A549 (cell line): ENCODE data around the gene ADGRL3. TPM values are rescaled to one million over a fixed set of nuclear protein-coding genes. Genes with fewer than 3 reads are reported as not detected.

Experiments
- ATAC-seq, 2 experiments: fragments of 200-7000 bp in 1 of 2; fragments of >200 bp in 1 of 2; cut with Nextera tagmentation in 1 of 2; cut with Tn5 transposase in 1 of 2; 3 replicates each; pipeline versions ENCODE4 v1.8.0 to v1.9.1; 2018 to 2020; ENCODE audit warnings: mild to moderate bottlenecking in 1 of 2, moderate library complexity in 1 of 2
- CTCF ChIA-PET: fragments of 300-600 bp; sonication (Branson Sonifier 250); formaldehyde crosslinking; extraction: SDS; loops from one replicate; lab custom pipeline; 2021; ENCODE audit warnings: antibody characterized with exemption, inconsistent platforms; lab: Yijun Ruan, JAX
- POLR2A ChIA-PET: fragments of 350-600 bp; formaldehyde crosslinking; extraction: SDS; loops from one replicate; lab custom pipeline; 2021; ENCODE audit warnings: antibody characterized with exemption, inconsistent platforms; lab: Yijun Ruan, JAX
- DNase-seq, 2 experiments: peaks; one replicate each; pipeline versions ENCODE4 v3.0.0 to v3.0.0-alpha.2; 2011 to 2016; ENCODE audit warnings: low read depth in 1 of 2, low spot score in 1 of 2
- FAIRE-seq: peaks from 2 replicates; lab custom pipeline; 2011; peaks lifted over from hg19 to GRCh38; lab: Jason Lieb, UNC
- H3K27ac ChIP-seq, 2 experiments: fragments of >200 bp; sonication (Bioruptor Twin); formaldehyde crosslinking; 3 replicates each; pipeline ENCODE4 v1.5.1; 2016 to 2017
- H3K4me1 ChIP-seq: fragments of >200 bp; sonication (Bioruptor Twin); formaldehyde crosslinking; 3 replicates; pipeline ENCODE4 v1.6.1; 2016
- H3K4me2 ChIP-seq: fragments of >200 bp; sonication (Bioruptor Twin); formaldehyde crosslinking; 3 replicates; pipeline ENCODE4 v1.6.1; 2016
- H3K4me3 ChIP-seq: fragments of >200 bp; sonication (Bioruptor Twin); formaldehyde crosslinking; 3 replicates; pipeline ENCODE4 v1.5.1; 2016
- H3K9me3 ChIP-seq: fragments of >200 bp; sonication (Bioruptor Twin); formaldehyde crosslinking; 3 replicates; pipeline ENCODE4 v1.6.1; 2016
- BHLHE40 ChIP-seq: IDR thresholded peaks from 2 replicates; pipeline ENCODE4 v1.6.1; 2012; ENCODE audit warnings: low read depth, low read length, inconsistent platforms
- CEBPB ChIP-seq, 2 experiments: fragments of >200 bp in 1 of 2; sonication (Bioruptor Twin) in 1 of 2; formaldehyde crosslinking in 1 of 2; IDR thresholded peaks; 2 replicates each; pipeline ENCODE4 v1.6.1; 2012 to 2016
- EHMT2 ChIP-seq: fragments of 200-600 bp; sonication (generic); IDR thresholded peaks from 2 replicates; pipeline ENCODE4 v1.6.1; 2016; ENCODE audit warnings: antibody characterized with exemption, low read depth, mild to moderate bottlenecking, moderate library complexity
- ESRRA ChIP-seq: fragments of 150-350 bp; IDR thresholded peaks from 2 replicates; pipeline ENCODE4 v1.6.1; 2014; ENCODE audit warnings: mild to moderate bottlenecking, low read length, borderline replicate concordance
- FOSL2 ChIP-seq, 2 experiments: fragments of 450-650 bp in 1 of 2; fragments of >200 bp in 1 of 2; sonication (Bioruptor Twin) in 1 of 2; formaldehyde crosslinking; IDR thresholded peaks; 2 replicates each; pipeline versions ENCODE4 v1.5.0 to v1.6.1; 2016 to 2020; ENCODE audit warnings: mild to moderate bottlenecking in 1 of 2, moderate library complexity in 1 of 2
- HOXA7 ChIP-seq: fragments of 250-450 bp; sonication (Bioruptor Pico); IDR thresholded peaks from 2 replicates; pipeline ENCODE4 v1.5.0; 2020; ENCODE audit warnings: mild to moderate bottlenecking, moderate library complexity
- JUNB ChIP-seq: fragments of >200 bp; sonication (Bioruptor Twin); formaldehyde crosslinking; IDR thresholded peaks from 2 replicates; pipeline ENCODE4 v1.6.1; 2016
- KDM5A ChIP-seq: fragments of 200-600 bp; sonication (generic); IDR thresholded peaks from 2 replicates; pipeline ENCODE4 v1.6.1; 2016; ENCODE audit warnings: antibody characterized with exemption, mild to moderate bottlenecking
- MAFK ChIP-seq: fragments of 450-650 bp; IDR thresholded peaks from 2 replicates; pipeline ENCODE4 v1.6.1; 2014; ENCODE audit not compliant: partially characterized antibody
- MYC ChIP-seq: IDR thresholded peaks from 2 replicates; pipeline ENCODE4 v1.6.1; 2012; ENCODE audit warnings: mild to moderate bottlenecking, inconsistent platforms, low read length, improper control_type of control experiment, borderline replicate concordance
- NR3C1 ChIP-seq: fragments of >200 bp; sonication (Bioruptor Twin); formaldehyde crosslinking; IDR thresholded peaks from 3 replicates; pipeline ENCODE4 v1.6.1; 2017
- PBX3 ChIP-seq: IDR thresholded peaks from 2 replicates; pipeline ENCODE4 v1.6.1; 2012
- POLR2AphosphoS2 ChIP-seq: conservative IDR thresholded peaks from 2 replicates; pipeline ENCODE4 v1.6.1; 2012; ENCODE audit warnings: low read length, improper control_type of control experiment, inconsistent platforms
- REST ChIP-seq: fragments of 200-600 bp; sonication (generic); IDR thresholded peaks from 2 replicates; pipeline ENCODE4 v1.6.1; 2016; ENCODE audit warnings: antibody characterized with exemption, mild to moderate bottlenecking, moderate library complexity
- RFX5 ChIP-seq: fragments of 450-650 bp; IDR thresholded peaks from 2 replicates; pipeline ENCODE4 v1.7.1; 2014; ENCODE audit warnings: antibody characterized with exemption, mild to moderate bottlenecking, moderate library complexity
- RNF2 ChIP-seq: fragments of 200-600 bp; sonication (generic); IDR thresholded peaks from 2 replicates; pipeline ENCODE4 v1.6.1; 2016; ENCODE audit warnings: low read depth, mild to moderate bottlenecking, antibody characterized with exemption, moderate library complexity, borderline replicate concordance
- SMC3 ChIP-seq: fragments of >200 bp; sonication (Bioruptor Twin); formaldehyde crosslinking; IDR thresholded peaks from 3 replicates; pipeline ENCODE4 v1.6.1; 2018; ENCODE audit warnings: inconsistent platforms
- ZNF302 ChIP-seq: fragments of 250-450 bp; sonication (Bioruptor Pico); IDR thresholded peaks from 2 replicates; pipeline ENCODE4 v1.9.0; 2021; ENCODE audit warnings: inconsistent platforms, mild to moderate bottlenecking, moderate library complexity
- WGBS: methylation state at CpG from one replicate; pipeline ENCODE4 v1.1.6; 2017; ENCODE audit errors: missing lambda C conversion rate; 5-methylcytosine and 5-hydroxymethylcytosine counted together
- polyA plus RNA-seq, 4 experiments: library from polyadenylated mRNA; depleted of rRNA in 3 of 4; stranded (reverse); fragments of >200 nt; fragmentation: RNase III in 1 of 4; extraction: RNeasy Plus Mini Kit Qiagen cat#74134 plus additional on column Dnase treatment in 1 of 4; gene quantifications; 2 replicates in 3 of 4; 3 replicates in 1 of 4; pipeline ENCODE4 v1.2.3, GENCODE V29; 2011 to 2017
- TF ChIP-seq, protein P1 (sequence below): IDR thresholded peaks from 2 replicates; pipeline ENCODE4 v1.6.1; 2012

ADGRL3 gene
- polyA plus RNA-seq, 2 of the 4 experiments (the other 2 are of a cell fraction) = 0.05 to 0.12 TPM

DNA sequence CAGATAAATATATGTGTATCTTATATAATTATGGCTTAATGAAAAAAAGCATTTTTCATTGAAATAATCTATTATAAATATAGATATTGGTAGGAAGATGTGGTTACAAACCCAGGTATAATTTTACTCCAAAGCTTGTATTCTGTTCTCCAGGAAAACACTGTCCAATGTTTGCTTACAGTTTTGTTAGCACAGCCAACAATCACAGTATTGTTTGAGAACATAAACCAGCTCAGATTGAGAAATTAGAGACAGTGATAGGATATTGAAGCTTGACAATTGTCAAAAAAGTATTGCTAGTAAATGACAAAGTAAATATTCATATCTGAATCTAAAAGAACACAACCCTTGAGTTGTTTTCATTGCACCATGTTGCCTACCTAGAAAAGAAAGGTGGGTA, 228.8 kb downstream of the ADGRL3 start:
- no peak for ATAC-seq
- H3K4me3 ChIP-seq = no peak overlapping the region
- H3K4me2 ChIP-seq = no peak overlapping the region
- H3K27ac ChIP-seq = no peak overlapping the region
- no peak for DNase-seq
- TF ChIP-seq KDM5A (no peak), EHMT2 (no peak), ESRRA (no peak), MAFK (no peak), HOXA7 (no peak)
- H3K9me3 ChIP-seq = no peaks in the 10 kb centered on the region
- no peak for FAIRE-seq
- H3K4me1 ChIP-seq = no peaks in the 10 kb centered on the region
- ChIA-PET CTCF (no interaction called here), POLR2A (no interaction called here)

DNA sequence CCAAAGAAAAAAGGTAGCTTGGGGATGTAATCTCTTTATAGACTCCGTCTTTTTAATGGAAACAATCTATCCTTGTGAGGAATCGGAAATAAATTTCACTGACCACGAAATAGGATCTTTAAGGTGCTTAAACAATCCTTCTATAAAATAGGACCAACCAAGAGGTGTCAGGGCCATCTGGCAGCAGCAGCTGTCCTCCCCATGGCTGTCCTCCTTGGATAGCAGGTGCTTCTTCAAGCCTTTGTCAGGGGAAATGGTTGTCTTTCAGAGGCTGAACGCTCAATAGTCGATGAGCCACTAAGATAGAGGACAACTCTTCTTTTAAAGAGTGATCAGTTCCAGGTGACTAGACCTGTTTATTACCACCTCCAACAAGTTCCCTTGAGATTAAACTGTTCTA, 231.0 kb downstream of the ADGRL3 start:
- FAIRE-seq = no peak
- no peak overlapping the region for H3K27ac ChIP-seq
- H3K4me3 ChIP-seq = no peak overlapping the region
- TF ChIP-seq PBX3 (no peak), RFX5 (no peak), RNF2 (no peak), SMC3 (no peak), ZNF302 (no peak), BHLHE40 (no peak), NR3C1 (no peak), JUNB (no peak), CEBPB (IDR thresholded peaks at IDR 0.05) (no peak), REST (no peak)
- TF ChIP-seq, all 56 proteins: peak for 0
- H3K4me1 ChIP-seq = no peaks in the 10 kb centered on the region
- ChIA-PET POLR2A (no interaction called here), CTCF (no interaction called here)
- DNase-seq (no peak), ATAC-seq (no peak)
- no peak overlapping the region for H3K4me2 ChIP-seq
- WGBS = 16% methylated on average over 5 of the region's 5 CpGs
- no peaks in the 10 kb centered on the region for H3K9me3 ChIP-seq

DNA sequence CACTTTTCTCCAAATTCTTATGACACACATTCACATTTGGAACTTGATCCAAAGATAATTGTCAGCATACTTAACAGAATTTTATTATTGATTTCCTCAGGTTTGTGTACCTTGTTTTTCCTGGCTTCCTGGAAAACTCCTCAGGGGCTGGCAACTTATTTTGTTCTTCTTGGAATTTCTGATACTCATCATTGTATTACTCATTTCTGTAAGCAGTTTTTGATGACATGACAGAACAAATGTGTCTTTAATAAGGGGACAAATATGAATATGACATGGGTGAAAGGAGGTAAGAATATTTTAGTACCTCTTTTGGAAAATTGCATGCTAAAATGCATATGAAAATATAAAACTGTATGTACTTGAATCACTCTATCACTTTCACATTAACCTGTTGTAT, 237.8 kb downstream of the ADGRL3 start:
- H3K4me2 ChIP-seq = no peak overlapping the region
- H3K4me1 ChIP-seq = no peaks in the 10 kb centered on the region
- CTCF ChIA-PET = no interaction called here
- ATAC-seq (no peak), FAIRE-seq (no peak), DNase-seq (no peak)
- no peak overlapping the region for H3K4me3 ChIP-seq
- no peaks in the 10 kb centered on the region for H3K9me3 ChIP-seq
- POLR2A ChIA-PET = no interaction called here
- TF ChIP-seq MYC = no peak
- no peak for TF ChIP-seq SMC3
- TF ChIP-seq POLR2AphosphoS2 = no peak
- no peak for TF ChIP-seq FOSL2 (IDR thresholded peaks at IDR 0.05)
- TF ChIP-seq FOSL2 (CRISPR knock-in tag; IDR thresholded peaks at IDR 0.05) = no peak
- TF ChIP-seq, protein P1, sequence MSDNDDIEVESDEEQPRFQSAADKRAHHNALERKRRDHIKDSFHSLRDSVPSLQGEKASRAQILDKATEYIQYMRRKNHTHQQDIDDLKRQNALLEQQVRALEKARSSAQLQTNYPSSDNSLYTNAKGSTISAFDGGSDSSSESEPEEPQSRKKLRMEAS = no peak
- H3K27ac ChIP-seq = no peak overlapping the region
